ENCODE data around the gene ARHGAP6. TPM values are rescaled to one million over a fixed set of nuclear protein-coding genes. Genes with fewer than 3 reads are reported as not detected.
"Not testable (repeated sequence)": the region's sequence is repeated elsewhere in the genome, so short reads cannot be mapped to it uniquely, and the experiment has no call there.

Gene ARHGAP6
- total RNA-seq, 4 donors from 2014 or later, result 2.1 to 30.5 (median 4.9) TPM

GRCh38 chrX:11640089-11640488 is 25.6 kb downstream of the ARHGAP6 start:
- no peaks in the 10 kb centered on the region for H3K27me3 ChIP-seq
- H3K4me1 ChIP-seq, result no peaks in the 10 kb centered on the region
- DNase-seq, result no peak
- H3K9me3 ChIP-seq, result no peaks in the 10 kb centered on the region
- no peak overlapping the region for H3K4me3 ChIP-seq
- TF ChIP-seq, protein P1, sequence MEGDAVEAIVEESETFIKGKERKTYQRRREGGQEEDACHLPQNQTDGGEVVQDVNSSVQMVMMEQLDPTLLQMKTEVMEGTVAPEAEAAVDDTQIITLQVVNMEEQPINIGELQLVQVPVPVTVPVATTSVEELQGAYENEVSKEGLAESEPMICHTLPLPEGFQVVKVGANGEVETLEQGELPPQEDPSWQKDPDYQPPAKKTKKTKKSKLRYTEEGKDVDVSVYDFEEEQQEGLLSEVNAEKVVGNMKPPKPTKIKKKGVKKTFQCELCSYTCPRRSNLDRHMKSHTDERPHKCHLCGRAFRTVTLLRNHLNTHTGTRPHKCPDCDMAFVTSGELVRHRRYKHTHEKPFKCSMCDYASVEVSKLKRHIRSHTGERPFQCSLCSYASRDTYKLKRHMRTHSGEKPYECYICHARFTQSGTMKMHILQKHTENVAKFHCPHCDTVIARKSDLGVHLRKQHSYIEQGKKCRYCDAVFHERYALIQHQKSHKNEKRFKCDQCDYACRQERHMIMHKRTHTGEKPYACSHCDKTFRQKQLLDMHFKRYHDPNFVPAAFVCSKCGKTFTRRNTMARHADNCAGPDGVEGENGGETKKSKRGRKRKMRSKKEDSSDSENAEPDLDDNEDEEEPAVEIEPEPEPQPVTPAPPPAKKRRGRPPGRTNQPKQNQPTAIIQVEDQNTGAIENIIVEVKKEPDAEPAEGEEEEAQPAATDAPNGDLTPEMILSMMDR (IDR thresholded peaks at IDR 0.05), result no peak
- no peak for TF ChIP-seq POLR2A (IDR thresholded peaks at IDR 0.05)
- H3K36me3 ChIP-seq, result no peaks in the 10 kb centered on the region
- no peak overlapping the region for H3K27ac ChIP-seq

DNA sequence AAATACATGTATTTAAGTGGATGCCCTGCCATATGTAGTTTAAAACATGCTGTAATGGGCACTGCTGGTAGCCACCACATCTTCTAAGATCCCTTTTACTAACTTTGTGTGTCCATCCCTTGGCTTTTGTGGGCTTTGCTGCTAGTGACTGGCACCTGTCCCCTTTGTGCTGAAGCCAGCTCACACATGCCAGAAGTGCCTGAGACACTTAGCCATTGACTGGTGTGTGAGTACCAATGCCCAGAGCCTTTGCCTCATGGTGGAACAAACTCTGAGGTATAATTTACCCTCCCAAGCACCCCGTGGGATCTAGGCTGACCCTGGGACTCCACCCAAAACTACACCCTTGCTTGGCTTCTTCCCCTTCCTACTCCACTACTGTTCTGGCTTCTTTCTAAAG is 33.0 kb downstream of the ARHGAP6 start:
- Histone ChIP-seq H3K4me3 (no peak overlapping the region), H3K9me3 (no peaks in the 10 kb centered on the region), H3K4me1 (no peaks in the 10 kb centered on the region), H3K27me3 (no peaks in the 10 kb centered on the region), H3K27ac (no peak overlapping the region), H3K36me3 (no peaks in the 10 kb centered on the region)
- DNase-seq, result no peak
- TF ChIP-seq, protein P1 (IDR thresholded peaks at IDR 0.05), result no peak
- no peak for TF ChIP-seq POLR2A (IDR thresholded peaks at IDR 0.05)

- Histone ChIP-seq H3K9me3 (no peaks in the 10 kb centered on the region), H3K4me1 (no peaks in the 10 kb centered on the region), H3K36me3 (no peaks in the 10 kb centered on the region), H3K27ac (no peak overlapping the region), H3K27me3 (no peaks in the 10 kb centered on the region), H3K4me3 (no peak overlapping the region)
- TF ChIP-seq, protein P1 (IDR thresholded peaks at IDR 0.05), result no peak
- no peak for TF ChIP-seq POLR2A (IDR thresholded peaks at IDR 0.05)
- no peak for DNase-seq
These were observed 36.0 kb downstream of the ARHGAP6 start for GRCh38 chrX:11629593-11630211.

- Histone ChIP-seq H3K9me3 (no peaks in the 10 kb centered on the region), H3K27ac (no peak overlapping the region), H3K36me3 (no peaks in the 10 kb centered on the region), H3K4me3 (no peak overlapping the region), H3K4me1 (no peaks in the 10 kb centered on the region), H3K27me3 (no peaks in the 10 kb centered on the region)
- no peak for DNase-seq
- TF ChIP-seq, protein P1 (IDR thresholded peaks at IDR 0.05), result no peak
- TF ChIP-seq POLR2A (IDR thresholded peaks at IDR 0.05), result no peak
These were observed 37.3 kb downstream of the ARHGAP6 start for GRCh38 chrX:11628399-11628798.

DNA sequence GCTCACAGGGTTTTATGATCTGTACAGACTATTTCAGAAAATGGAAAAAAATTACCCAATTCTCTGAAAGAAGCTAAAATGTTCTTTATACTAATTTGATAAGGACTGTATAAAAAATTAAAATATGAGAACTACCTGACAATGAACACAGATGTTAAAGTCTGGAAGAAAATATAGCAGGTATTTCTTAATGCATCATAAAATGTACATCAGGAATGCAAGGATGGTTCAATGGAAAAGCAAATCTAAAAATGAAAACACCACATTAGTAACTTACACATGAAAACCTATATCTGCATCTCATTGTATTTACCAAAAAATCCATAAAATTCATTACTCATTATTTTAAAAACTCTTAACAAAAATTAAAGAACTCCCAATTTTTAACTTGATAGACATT is 39.4 kb downstream of the ARHGAP6 start:
- no peak for DNase-seq
- TF ChIP-seq POLR2A (IDR thresholded peaks at IDR 0.05), result no peak
- TF ChIP-seq, protein P1 (IDR thresholded peaks at IDR 0.05), result no peak
- no peaks in the 10 kb centered on the region for H3K36me3 ChIP-seq
- no peak overlapping the region for H3K27ac ChIP-seq
- H3K27me3 ChIP-seq, result no peaks in the 10 kb centered on the region
- H3K4me1 ChIP-seq, result no peaks in the 10 kb centered on the region
- no peaks in the 10 kb centered on the region for H3K9me3 ChIP-seq
- no peak overlapping the region for H3K4me3 ChIP-seq

GRCh38 chrX:11619441-11619840 is 46.3 kb downstream of the ARHGAP6 start:
- TF ChIP-seq POLR2A (IDR thresholded peaks at IDR 0.05), result no peak
- TF ChIP-seq, protein P1 (IDR thresholded peaks at IDR 0.05), result no peak
- Histone ChIP-seq H3K4me3 (no peak overlapping the region), H3K27ac (no peak overlapping the region), H3K9me3 (no peaks in the 10 kb centered on the region), H3K4me1 (no peaks in the 10 kb centered on the region), H3K27me3 (no peaks in the 10 kb centered on the region), H3K36me3 (no peaks in the 10 kb centered on the region)
- DNase-seq, result no peak

DNA sequence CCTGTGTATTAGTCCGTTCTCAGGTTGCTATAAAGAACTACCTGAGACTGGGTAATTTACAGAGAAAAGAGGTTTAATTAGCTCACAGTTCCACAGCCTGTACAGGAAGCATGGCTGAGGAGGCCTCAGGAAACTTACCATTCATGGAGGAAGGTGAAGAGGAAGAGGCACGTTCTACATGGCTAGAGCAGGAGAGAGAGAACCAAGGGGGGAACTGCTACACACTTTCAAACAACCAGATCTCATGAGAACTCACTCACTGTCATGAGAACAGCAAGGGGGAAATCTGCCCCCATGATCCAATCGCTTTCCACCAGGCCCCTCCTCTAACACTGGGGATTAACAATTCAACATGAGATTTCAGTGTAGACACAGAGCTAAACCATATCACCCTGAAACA is 51.5 kb downstream of the ARHGAP6 start:
- H3K27me3 ChIP-seq, DNase-seq, H3K4me3 ChIP-seq, H3K4me1 ChIP-seq, H3K27ac ChIP-seq, H3K36me3 ChIP-seq, H3K9me3 ChIP-seq: not testable (repeated sequence)

Measured in Peyer's patch (tissue), 4 donors.